Peyer's patch (tissue), 4 donors: ENCODE data around the gene DVL1. TPM values are rescaled to one million over a fixed set of nuclear protein-coding genes. Genes with fewer than 3 reads are reported as not detected.
"Not testable (repeated sequence)": the region's sequence is repeated elsewhere in the genome, so short reads cannot be mapped to it uniquely, and the experiment has no call there.

ENCODE experiments used
- DNase-seq, 3 donors: peaks; one replicate each; pipeline ENCODE4 v3.0.0-alpha.2; 2017 to 2019
- H3K27ac ChIP-seq, 4 donors: fragments of 200-600 bp; sonication (generic); one replicate each; pipeline ENCODE4 v1.5.1; 2016 to 2019
- H3K27me3 ChIP-seq, 2 donors: fragments of 200-600 bp; sonication (generic); one replicate each; pipeline ENCODE4 v1.5.1; 2019
- H3K36me3 ChIP-seq, 3 donors: fragments of 200-600 bp; sonication (generic); one replicate each; pipeline ENCODE4 v1.5.1; 2016 to 2019
- H3K4me1 ChIP-seq, 4 donors: fragments of 200-600 bp; sonication (generic); one replicate each; pipeline ENCODE4 v1.5.1; 2016 to 2019
- H3K4me3 ChIP-seq, 4 donors: fragments of 200-600 bp; sonication (generic); 1 replicate in 3 of 4; 2 replicates in 1 of 4; pipeline ENCODE4 v1.5.1; 2016 to 2019; ENCODE audit warnings: mild to moderate bottlenecking in 1 of 4
- H3K9me3 ChIP-seq, 4 donors: fragments of 200-600 bp; sonication (generic); one replicate each; pipeline ENCODE4 v1.5.1; 2016 to 2019; ENCODE audit warnings: mild to moderate bottlenecking in 1 of 4
- CTCF ChIP-seq, 6 experiments: fragments of 450-650 bp in 4 of 6; fragments of 200-600 bp in 2 of 6; sonication (generic) in 1 of 6; IDR thresholded peaks; one replicate each; pipeline ENCODE4 v1.5.1; 2017 to 2019; ENCODE audit warnings: antibody characterized with exemption in 6 of 6, mild to moderate bottlenecking in 3 of 6, moderate library complexity in 1 of 6
- POLR2A ChIP-seq, 2 donors: fragments of 450-650 bp; IDR thresholded peaks; one replicate each; pipeline ENCODE4 v1.5.1; 2017; ENCODE audit warnings: antibody characterized with exemption in 2 of 2, mild to moderate bottlenecking in 2 of 2, moderate library complexity in 2 of 2
- total RNA-seq, 4 donors: library from RNA; depleted of rRNA; stranded (reverse); fragments of >200 nt; gene quantifications; one replicate each; pipeline ENCODE4 v1.1.0, GENCODE V29; 2016

Gene DVL1
- total RNA-seq, 4 donors from 2014 or later: 76.0 to 196 (median 164) TPM

GRCh38 chr1:1387098-1388077 is 38.2 kb upstream of the DVL1 start:
- Histone ChIP-seq H3K27ac (no peak overlapping the region), H3K36me3 (peaks cover 0 to 71% (median 3%) of the 10 kb centered on the region in 3 donors), H3K4me1 (no peaks in the 10 kb centered on the region), H3K4me3 (no peak overlapping the region), H3K9me3 (no peaks in the 10 kb centered on the region), H3K27me3 (no peaks in the 10 kb centered on the region)
- no peak for TF ChIP-seq POLR2A (IDR thresholded peaks at IDR 0.05)
- TF ChIP-seq CTCF (IDR thresholded peaks at IDR 0.05): no peak
- no peak for DNase-seq

GRCh38 chr1:1385931-1386330 is 36.7 kb upstream of the DVL1 start:
- Histone ChIP-seq H3K36me3 (peaks cover 0 to 61% (median 3%) of the 10 kb centered on the region in 3 donors), H3K27ac (no peak overlapping the region), H3K9me3 (no peaks in the 10 kb centered on the region), H3K27me3 (no peaks in the 10 kb centered on the region), H3K4me1 (no peaks in the 10 kb centered on the region), H3K4me3 (no peak overlapping the region)
- DNase-seq: no peak
- TF ChIP-seq POLR2A (IDR thresholded peaks at IDR 0.05) (no peak), CTCF (IDR thresholded peaks at IDR 0.05) (no peak)

GRCh38 chr1:1385339-1385738 is 36.1 kb upstream of the DVL1 start:
- not testable (repeated sequence) for H3K9me3 ChIP-seq, DNase-seq, H3K4me3 ChIP-seq, H3K4me1 ChIP-seq, H3K27ac ChIP-seq, H3K27me3 ChIP-seq
- H3K36me3 ChIP-seq: peaks cover 0 to 59% (median 3%) of the 10 kb centered on the region in 3 donors

- Histone ChIP-seq H3K27ac (no peak overlapping the region), H3K9me3 (no peaks in the 10 kb centered on the region), H3K27me3 (no peaks in the 10 kb centered on the region), H3K4me3 (no peak overlapping the region), H3K36me3 (peaks cover 0 to 20% (median 0%) of the 10 kb centered on the region in 3 donors), H3K4me1 (no peaks in the 10 kb centered on the region)
- DNase-seq: no peak
- no peak for TF ChIP-seq CTCF (IDR thresholded peaks at IDR 0.05)
- TF ChIP-seq POLR2A (IDR thresholded peaks at IDR 0.05): no peak
These were observed 32.1 kb upstream of the DVL1 start for GRCh38 chr1:1381294-1381693.

GRCh38 chr1:1380860-1381259 is 31.6 kb upstream of the DVL1 start:
- Histone ChIP-seq H3K27ac (no peak overlapping the region), H3K36me3 (peaks cover 0 to 15% (median 0%) of the 10 kb centered on the region in 3 donors), H3K4me1 (peaks cover 0 to 3% (median 1%) of the 10 kb centered on the region in 4 donors), H3K4me3 (no peak overlapping the region), H3K9me3 (no peaks in the 10 kb centered on the region), H3K27me3 (no peaks in the 10 kb centered on the region)
- no peak for DNase-seq
- TF ChIP-seq POLR2A (IDR thresholded peaks at IDR 0.05): no peak
- TF ChIP-seq CTCF (IDR thresholded peaks at IDR 0.05): no peak

- Histone ChIP-seq H3K27me3 (no peaks in the 10 kb centered on the region), H3K27ac (no peak overlapping the region), H3K4me3 (no peak overlapping the region), H3K36me3 (peaks cover 0 to 18% (median 0%) of the 10 kb centered on the region in 3 donors), H3K9me3 (no peaks in the 10 kb centered on the region), H3K4me1 (peaks cover 0 to 21% (median 10%) of the 10 kb centered on the region in 4 donors)
- no peak for DNase-seq
- TF ChIP-seq POLR2A (IDR thresholded peaks at IDR 0.05) (no peak), CTCF (IDR thresholded peaks at IDR 0.05) (no peak)
These were observed 28.5 kb upstream of the DVL1 start for GRCh38 chr1:1377540-1378205.
